ENCODE data around the gene MIOS. TPM values are rescaled to one million over a fixed set of nuclear protein-coding genes. Genes with fewer than 3 reads are reported as not detected.

The MIOS gene
- total RNA-seq, 4 donors from 2014 or later: 68.4 to 336 (median 280) TPM

GRCh38 chr7:7569615-7570014 is 2.9 kb downstream of the MIOS start:
- peaks cover 34 to 75% of the 10 kb centered on the region in 2 donors for H3K4me1 ChIP-seq
- DNase-seq: no peak
- peaks cover 0 to 22% of the 10 kb centered on the region in 2 donors for H3K36me3 ChIP-seq
- H3K4me3 ChIP-seq: peak overlapping the region in 3 of 4 donors; percentile 67 to 81 (median 80)
- peak overlapping the region; percentile 2 to 98 (median 50) for H3K27ac ChIP-seq
- no peak for TF ChIP-seq POLR2A (IDR thresholded peaks at IDR 0.05)
- in situ Hi-C loops (cut with MboI; ENCODE audit: low sequenced_read_pairs in 4 of 4) (loop anchor here in 1 of 4 donors (25.0 kb wide), 1 partner anchor 382 kb away; the partner anchor contains the start of gene C1GALT1), intact Hi-C loops (cut with DNase I; ENCODE audit: low total_unique reads) (loop anchor here (10.0 kb wide), 3 partner anchors 395 to 1125 kb away; partner anchors contain the start of genes DAGLB and GLCCI1)
- H3K27me3 ChIP-seq: no peaks in the 10 kb centered on the region
- no peaks in the 10 kb centered on the region for H3K9me3 ChIP-seq
- ATAC-seq: no peak

GRCh38 chr7:7570584-7570983 is 3.9 kb downstream of the MIOS start:
- H3K36me3 ChIP-seq: peaks cover 0 to 25% of the 10 kb centered on the region in 2 donors
- H3K27me3 ChIP-seq: no peaks in the 10 kb centered on the region
- in situ Hi-C loops (cut with MboI; ENCODE audit: low sequenced_read_pairs in 4 of 4): loop anchor here in 1 of 4 donors (25.0 kb wide), 1 partner anchor 383 kb away; the partner anchor contains the start of gene C1GALT1
- peaks cover 40 to 73% of the 10 kb centered on the region in 2 donors for H3K4me1 ChIP-seq
- no peaks in the 10 kb centered on the region for H3K9me3 ChIP-seq
- intact Hi-C loops (cut with DNase I; ENCODE audit: low total_unique reads): no loop called here
- no peak for DNase-seq
- TF ChIP-seq POLR2A (IDR thresholded peaks at IDR 0.05): no peak
- no peak for TF ChIP-seq CTCF (IDR thresholded peaks at IDR 0.05 in 4 of 5, conservative IDR thresholded peaks at IDR 0.05 in 1 of 5)
- no peak for ATAC-seq
- H3K27ac ChIP-seq: peak overlapping the region in 1 of 4 donors; percentile 23
- H3K4me3 ChIP-seq: peak overlapping the region in 2 of 4 donors; percentile 7 to 67

GRCh38 chr7:7573701-7574100 is 7.0 kb downstream of the MIOS start:
- no peak for DNase-seq
- H3K4me1 ChIP-seq: peaks cover 31 to 55% of the 10 kb centered on the region in 2 donors
- TF ChIP-seq CTCF (IDR thresholded peaks at IDR 0.05 in 4 of 5, conservative IDR thresholded peaks at IDR 0.05 in 1 of 5) (no peak), POLR2A (IDR thresholded peaks at IDR 0.05) (no peak)
- H3K9me3 ChIP-seq: no peaks in the 10 kb centered on the region
- intact Hi-C loops (cut with DNase I; ENCODE audit: low total_unique reads) (no loop called here), in situ Hi-C loops (cut with MboI; ENCODE audit: low sequenced_read_pairs in 4 of 4) (loop anchor here in 1 of 4 donors (25.0 kb wide), 1 partner anchor 386 kb away; the partner anchor contains the start of gene C1GALT1)
- H3K27me3 ChIP-seq: no peaks in the 10 kb centered on the region
- no peak overlapping the region for H3K27ac ChIP-seq
- no peak for ATAC-seq
- H3K36me3 ChIP-seq: peaks cover 0 to 34% of the 10 kb centered on the region in 2 donors
- H3K4me3 ChIP-seq: no peak overlapping the region

DNA sequence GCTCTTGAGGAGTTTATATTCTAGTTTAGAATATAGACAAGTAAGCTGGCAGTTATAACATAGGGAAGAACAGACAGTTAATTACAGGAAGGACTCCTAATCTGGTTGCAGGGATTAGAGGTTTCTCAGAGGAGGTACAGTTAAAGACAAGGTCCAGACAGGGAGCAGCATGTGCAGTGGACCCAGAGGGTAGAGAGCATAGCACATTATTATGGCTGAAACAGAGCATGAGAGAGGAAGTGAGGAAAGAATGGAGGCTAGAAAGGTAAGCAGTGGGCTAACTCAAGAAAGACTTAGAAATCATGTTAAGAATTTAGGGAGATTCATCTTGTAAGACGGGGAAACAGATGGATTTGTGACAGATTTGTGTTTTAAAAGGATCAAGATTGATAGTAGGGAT is 9.7 kb downstream of the MIOS start:
- Histone ChIP-seq H3K27me3 (no peaks in the 10 kb centered on the region), H3K4me3 (no peak overlapping the region), H3K4me1 (peaks cover 21 to 30% of the 10 kb centered on the region in 2 donors), H3K27ac (no peak overlapping the region), H3K9me3 (no peaks in the 10 kb centered on the region), H3K36me3 (peaks cover 0 to 36% of the 10 kb centered on the region in 2 donors)
- no peak for DNase-seq
- TF ChIP-seq CTCF (IDR thresholded peaks at IDR 0.05 in 4 of 5, conservative IDR thresholded peaks at IDR 0.05 in 1 of 5): no peak
- no peak for TF ChIP-seq POLR2A (IDR thresholded peaks at IDR 0.05)
- ATAC-seq: no peak
- in situ Hi-C loops (cut with MboI; ENCODE audit: low sequenced_read_pairs in 4 of 4) (no loop called here), intact Hi-C loops (cut with DNase I; ENCODE audit: low total_unique reads) (no loop called here)

DNA sequence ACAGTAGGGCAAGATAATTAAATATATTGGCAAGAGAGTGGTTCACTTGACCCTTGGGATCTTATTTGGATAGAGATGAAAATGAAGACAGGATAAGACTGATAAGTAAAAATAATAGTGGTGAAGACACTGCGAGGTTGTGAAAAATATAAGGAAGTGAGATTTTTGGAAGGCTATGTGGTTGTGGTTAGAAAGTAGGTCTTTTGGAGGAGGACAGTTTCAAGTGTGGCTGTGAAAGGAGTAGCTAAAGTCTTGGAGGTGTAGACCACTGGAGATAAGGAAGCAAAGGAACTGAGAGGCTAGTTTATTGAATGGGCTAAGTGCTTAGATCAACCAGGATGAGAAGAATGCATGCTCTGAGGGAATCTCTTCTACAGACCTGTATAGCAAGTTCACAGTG is 11.2 kb downstream of the MIOS start:
- no peak overlapping the region for H3K27ac ChIP-seq
- H3K9me3 ChIP-seq: no peaks in the 10 kb centered on the region
- ATAC-seq (no peak), DNase-seq (no peak)
- no peak overlapping the region for H3K4me3 ChIP-seq
- intact Hi-C loops (cut with DNase I; ENCODE audit: low total_unique reads): no loop called here
- H3K27me3 ChIP-seq: no peaks in the 10 kb centered on the region
- H3K4me1 ChIP-seq: peaks cover 18 to 21% of the 10 kb centered on the region in 2 donors
- peaks cover 0 to 28% of the 10 kb centered on the region in 2 donors for H3K36me3 ChIP-seq
- TF ChIP-seq CTCF (IDR thresholded peaks at IDR 0.05 in 4 of 5, conservative IDR thresholded peaks at IDR 0.05 in 1 of 5): no peak
- no peak for TF ChIP-seq POLR2A (IDR thresholded peaks at IDR 0.05)
- in situ Hi-C loops (cut with MboI; ENCODE audit: low sequenced_read_pairs in 4 of 4): no loop called here

Data from gastrocnemius medialis (tissue), 4 donors.